Measurements from ENCODE around the gene OR2W3. TPM values are rescaled to one million over a fixed set of nuclear protein-coding genes. Genes with fewer than 3 reads are reported as not detected.

The OR2W3 gene
- polyA plus RNA-seq, 2 of the 4 experiments (the other 2 are of a cell fraction): not detected

DNA sequence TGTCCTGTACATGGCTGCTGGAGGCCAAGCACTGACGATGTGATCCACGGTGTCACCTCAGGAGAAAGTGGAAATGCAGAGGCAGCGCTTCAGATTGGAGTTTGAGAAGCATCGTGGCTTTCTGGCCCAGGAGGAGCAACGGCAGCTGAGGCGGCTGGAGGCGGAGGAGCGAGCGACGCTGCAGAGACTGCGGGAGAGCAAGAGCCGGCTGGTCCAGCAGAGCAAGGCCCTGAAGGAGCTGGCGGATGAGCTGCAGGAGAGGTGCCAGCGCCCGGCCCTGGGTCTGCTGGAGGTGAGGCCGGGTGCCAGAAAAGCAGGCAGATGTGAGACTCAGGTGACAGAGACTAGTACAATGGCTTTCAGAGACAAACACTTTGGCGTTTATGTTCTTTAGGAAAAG is 30.7 kb upstream of the OR2W3 start (continued):
- TF ChIP-seq, protein P1, sequence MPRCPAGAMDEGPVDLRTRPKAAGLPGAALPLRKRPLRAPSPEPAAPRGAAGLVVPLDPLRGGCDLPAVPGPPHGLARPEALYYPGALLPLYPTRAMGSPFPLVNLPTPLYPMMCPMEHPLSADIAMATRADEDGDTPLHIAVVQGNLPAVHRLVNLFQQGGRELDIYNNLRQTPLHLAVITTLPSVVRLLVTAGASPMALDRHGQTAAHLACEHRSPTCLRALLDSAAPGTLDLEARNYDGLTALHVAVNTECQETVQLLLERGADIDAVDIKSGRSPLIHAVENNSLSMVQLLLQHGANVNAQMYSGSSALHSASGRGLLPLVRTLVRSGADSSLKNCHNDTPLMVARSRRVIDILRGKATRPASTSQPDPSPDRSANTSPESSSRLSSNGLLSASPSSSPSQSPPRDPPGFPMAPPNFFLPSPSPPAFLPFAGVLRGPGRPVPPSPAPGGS (IDR thresholded peaks at IDR 0.05): no peak
- TF ChIP-seq HOXA7 (CRISPR knock-in tag; IDR thresholded peaks at IDR 0.05): no peak
- no peak for TF ChIP-seq HEYL (CRISPR knock-in tag; IDR thresholded peaks at IDR 0.05)

DNA sequence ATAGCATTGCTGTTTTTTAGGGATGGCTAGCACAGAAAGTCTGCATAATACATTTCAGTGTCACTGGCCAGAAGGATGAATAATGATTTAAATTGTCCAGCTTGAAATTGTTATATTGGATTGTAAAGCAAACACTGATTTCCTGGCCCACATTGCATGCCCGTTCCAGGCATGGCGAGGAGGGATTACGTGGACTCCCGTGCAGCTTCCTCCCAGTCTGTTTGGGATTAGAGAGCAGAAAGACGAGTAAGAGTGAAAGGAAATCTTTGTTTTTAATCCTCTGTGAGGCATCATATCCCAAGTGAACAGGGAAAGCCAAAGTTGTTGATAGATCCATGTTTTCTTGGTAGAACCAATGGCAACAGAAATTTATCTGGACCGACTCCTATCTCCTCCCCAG is 30.0 kb upstream of the OR2W3 start:
- no peak overlapping the region for H3K4me2 ChIP-seq
- FAIRE-seq (no peak), ATAC-seq (no peak), DNase-seq (ENCODE audit: low read depth in 1 of 2, low spot score in 1 of 2) (no peak)
- TF ChIP-seq CBX8 (IDR thresholded peaks at IDR 0.05) (no peak), ESRRA (IDR thresholded peaks at IDR 0.05; ENCODE audit: borderline replicate concordance, low read length) (no peak), JUNB (IDR thresholded peaks at IDR 0.05) (no peak), MYC (IDR thresholded peaks at IDR 0.05; ENCODE audit: borderline replicate concordance, low read length) (no peak), EHF (CRISPR knock-in tag; IDR thresholded peaks at IDR 0.05) (no peak)
- TF ChIP-seq, protein P2, sequence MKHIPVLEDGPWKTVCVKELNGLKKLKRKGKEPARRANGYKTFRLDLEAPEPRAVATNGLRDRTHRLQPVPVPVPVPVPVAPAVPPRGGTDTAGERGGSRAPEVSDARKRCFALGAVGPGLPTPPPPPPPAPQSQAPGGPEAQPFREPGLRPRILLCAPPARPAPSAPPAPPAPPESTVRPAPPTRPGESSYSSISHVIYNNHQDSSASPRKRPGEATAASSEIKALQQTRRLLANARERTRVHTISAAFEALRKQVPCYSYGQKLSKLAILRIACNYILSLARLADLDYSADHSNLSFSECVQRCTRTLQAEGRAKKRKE (CRISPR knock-in tag; IDR thresholded peaks at IDR 0.05; ENCODE audit: low read depth): no peak
- no peak overlapping the region for H3K27ac ChIP-seq
- H3K9me3 ChIP-seq: no peaks in the 10 kb centered on the region; the same call in 2 of the 3 replicates
- POLR2A ChIA-PET: no interaction called here
- H3K4me1 ChIP-seq: no peaks in the 10 kb centered on the region
- no peak overlapping the region for H3K4me3 ChIP-seq
- WGBS (ENCODE audit: missing lambda C conversion rate): 53% methylated on average over 6 of the region's 6 CpGs
- CTCF ChIA-PET: no interaction called here

- no peak overlapping the region for H3K4me3 ChIP-seq
- ChIA-PET POLR2A (no interaction called here), CTCF (no interaction called here)
- 25% methylated on average over 9 of the region's 9 CpGs for WGBS (ENCODE audit: missing lambda C conversion rate)
- no peaks in the 10 kb centered on the region for H3K4me1 ChIP-seq
- TF ChIP-seq EP300 (IDR thresholded peaks at IDR 0.05): no peak
- no peak for TF ChIP-seq MYC (IDR thresholded peaks at IDR 0.05; ENCODE audit: borderline replicate concordance, low read length)
- no peak for TF ChIP-seq TFCP2L1 (CRISPR knock-in tag; IDR thresholded peaks at IDR 0.05)
- TF ChIP-seq HOXA7 (CRISPR knock-in tag; IDR thresholded peaks at IDR 0.05): no peak
- no peak for TF ChIP-seq E2F6 (IDR thresholded peaks at IDR 0.05; ENCODE audit: borderline replicate concordance, low read depth)
- no peak for TF ChIP-seq NFE2L2 (conservative IDR thresholded peaks at IDR 0.05; ENCODE audit: low read length)
- no peak for TF ChIP-seq CHD4 (IDR thresholded peaks at IDR 0.05; ENCODE audit: borderline replicate concordance)
- no peak for TF ChIP-seq PHF8 (IDR thresholded peaks at IDR 0.05; ENCODE audit: borderline replicate concordance, low read depth)
- TF ChIP-seq, protein P3, sequence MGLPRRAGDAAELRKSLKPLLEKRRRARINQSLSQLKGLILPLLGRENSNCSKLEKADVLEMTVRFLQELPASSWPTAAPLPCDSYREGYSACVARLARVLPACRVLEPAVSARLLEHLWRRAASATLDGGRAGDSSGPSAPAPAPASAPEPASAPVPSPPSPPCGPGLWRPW (IDR thresholded peaks at IDR 0.05): no peak
- TF ChIP-seq KDM5A (IDR thresholded peaks at IDR 0.05): no peak
- no peak for TF ChIP-seq MAZ (IDR thresholded peaks at IDR 0.05; ENCODE audit: borderline replicate concordance, low read depth, low read length)
- no peak for TF ChIP-seq JUNB (IDR thresholded peaks at IDR 0.05)
- TF ChIP-seq, protein P4, sequence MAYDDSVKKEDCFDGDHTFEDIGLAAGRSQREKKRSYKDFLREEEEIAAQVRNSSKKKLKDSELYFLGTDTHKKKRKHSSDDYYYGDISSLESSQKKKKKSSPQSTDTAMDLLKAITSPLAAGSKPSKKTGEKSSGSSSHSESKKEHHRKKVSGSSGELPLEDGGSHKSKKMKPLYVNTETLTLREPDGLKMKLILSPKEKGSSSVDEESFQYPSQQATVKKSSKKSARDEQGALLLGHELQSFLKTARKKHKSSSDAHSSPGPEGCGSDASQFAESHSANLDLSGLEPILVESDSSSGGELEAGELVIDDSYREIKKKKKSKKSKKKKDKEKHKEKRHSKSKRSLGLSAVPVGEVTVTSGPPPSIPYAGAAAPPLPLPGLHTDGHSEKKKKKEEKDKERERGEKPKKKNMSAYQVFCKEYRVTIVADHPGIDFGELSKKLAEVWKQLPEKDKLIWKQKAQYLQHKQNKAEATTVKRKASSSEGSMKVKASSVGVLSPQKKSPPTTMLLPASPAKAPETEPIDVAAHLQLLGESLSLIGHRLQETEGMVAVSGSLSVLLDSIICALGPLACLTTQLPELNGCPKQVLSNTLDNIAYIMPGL (CRISPR knock-in tag; IDR thresholded peaks at IDR 0.05; ENCODE audit: borderline replicate concordance): no peak
- TF ChIP-seq, protein P2 (CRISPR knock-in tag; IDR thresholded peaks at IDR 0.05; ENCODE audit: low read depth): no peak
- no peak for TF ChIP-seq SMC3 (IDR thresholded peaks at IDR 0.05)
- no peak for TF ChIP-seq NPAS2 (CRISPR knock-in tag; IDR thresholded peaks at IDR 0.05; ENCODE audit: borderline replicate concordance)
- H3K9me3 ChIP-seq: no peaks in the 10 kb centered on the region; the same call in 2 of the 3 replicates
- no peak for DNase-seq (ENCODE audit: low read depth in 1 of 2, low spot score in 1 of 2)
- FAIRE-seq: no peak
- H3K4me2 ChIP-seq: no peak overlapping the region
- no peak for ATAC-seq
- no peak overlapping the region for H3K27ac ChIP-seq
Observed at GRCh38 chr1:247883346-247883745, 12.0 kb upstream of the OR2W3 start.

Measured in A549 (cell line).